HEK293 (cell line): ENCODE data around the gene LRIG3.

ENCODE experiments used
- CTCF ChIA-PET: fragments of 350-600 bp; formaldehyde crosslinking; extraction: SDS; loops from one replicate; lab custom pipeline; 2021; ENCODE audit warnings: antibody characterized with exemption; lab: Yijun Ruan, JAX
- POLR2A ChIA-PET: fragments of 300-600 bp; formaldehyde crosslinking; extraction: SDS; loops from one replicate; lab custom pipeline; 2020; ENCODE audit warnings: antibody characterized with exemption, inconsistent platforms; lab: Yijun Ruan, JAX
- H3K27ac ChIP-seq: fragments of 200-500 bp; sonication (Bioruptor generic); 2 replicates; pipeline ENCODE4 v1.5.1; 2014; ENCODE audit warnings: low read depth, low read length, control low read depth, inconsistent platforms; ENCODE audit errors: extremely low read depth
- H3K36me3 ChIP-seq, 2 experiments: fragments of 200-500 bp in 1 of 2; sonication (Bioruptor generic) in 1 of 2; 1 replicate in 1 of 2; 2 replicates in 1 of 2; pipeline ENCODE4 v1.5.1; 2014 to 2017; ENCODE audit warnings: inconsistent platforms in 2 of 2, low read length in 2 of 2; ENCODE audit not compliant: control insufficient read depth in 2 of 2, insufficient read depth in 1 of 2
- H3K4me1 ChIP-seq: fragments of 200-500 bp; sonication (Bioruptor generic); 2 replicates; pipeline ENCODE4 v1.5.1; 2014; ENCODE audit warnings: mild to moderate bottlenecking, low read length, inconsistent platforms; ENCODE audit not compliant: control insufficient read depth, insufficient read depth
- H3K4me3 ChIP-seq: 2 replicates; pipeline ENCODE4 v1.5.1; 2011; ENCODE audit warnings: low read depth, mild to moderate bottlenecking, control low read depth, low read length, moderate library complexity
- H3K9me3 ChIP-seq: fragments of 200-500 bp; sonication (Bioruptor generic); 2 replicates; pipeline ENCODE4 v1.5.1; 2014; ENCODE audit warnings: low read depth, low read length, inconsistent platforms; ENCODE audit not compliant: control insufficient read depth, insufficient read depth
- HOXA7 ChIP-seq: sonication (generic); formaldehyde crosslinking; IDR thresholded peaks from 2 replicates; pipeline ENCODE4 v1.8.1; 2022; ENCODE audit warnings: missing genetic modification reagents, borderline replicate concordance
- HOXC10 ChIP-seq: sonication (generic); formaldehyde crosslinking; IDR thresholded peaks from 2 replicates; pipeline ENCODE4 v1.8.1; 2023; ENCODE audit warnings: mild to moderate bottlenecking, missing genetic modification reagents
- PATZ1 ChIP-seq: fragments of 450-650 bp; formaldehyde crosslinking; IDR thresholded peaks from 2 replicates; pipeline ENCODE4 v1.5.1; 2016; ENCODE audit warnings: missing biosample characterization, missing genetic modification characterization
- PRDM6 ChIP-seq: fragments of 450-650 bp; formaldehyde crosslinking; IDR thresholded peaks from 2 replicates; pipeline ENCODE4 v1.5.1; 2017; ENCODE audit warnings: missing biosample characterization, missing genetic modification characterization
- REST ChIP-seq: fragments of 450-650 bp; formaldehyde crosslinking; IDR thresholded peaks from 2 replicates; pipeline ENCODE4 v1.5.1; 2016; ENCODE audit warnings: missing biosample characterization, missing genetic modification characterization
- SCRT2 ChIP-seq: fragments of 450-650 bp; formaldehyde crosslinking; IDR thresholded peaks from 2 replicates; pipeline ENCODE4 v1.5.1; 2016; ENCODE audit warnings: missing biosample characterization, missing genetic modification characterization
- ZBTB44 ChIP-seq: fragments of 450-650 bp; IDR thresholded peaks from 2 replicates; pipeline ENCODE4 v1.5.1; 2018; ENCODE audit warnings: missing biosample characterization, mild to moderate bottlenecking, missing genetic modification characterization
- ZNF112 ChIP-seq: fragments of 450-650 bp; formaldehyde crosslinking; IDR thresholded peaks from 2 replicates; pipeline ENCODE4 v1.5.0; 2017; ENCODE audit warnings: missing biosample characterization, missing genetic modification characterization
- ZNF324 ChIP-seq: fragments of 450-650 bp; formaldehyde crosslinking; IDR thresholded peaks from 2 replicates; pipeline ENCODE4 v1.5.1; 2016; ENCODE audit warnings: missing biosample characterization, missing genetic modification characterization
- ZNF398 ChIP-seq: fragments of 450-650 bp; formaldehyde crosslinking; IDR thresholded peaks from 2 replicates; pipeline ENCODE4 v1.5.1; 2017; ENCODE audit warnings: missing biosample characterization, missing genetic modification characterization
- ZNF518A ChIP-seq: fragments of 450-650 bp; formaldehyde crosslinking; conservative IDR thresholded peaks from 2 replicates; pipeline ENCODE4 v1.5.1; 2016; ENCODE audit warnings: low read depth, missing biosample characterization, missing genetic modification characterization
- ZNF654 ChIP-seq: fragments of 450-650 bp; formaldehyde crosslinking; IDR thresholded peaks from 2 replicates; pipeline ENCODE4 v1.5.1; 2016; ENCODE audit warnings: low read depth, missing biosample characterization, missing genetic modification characterization
- ZNF692 ChIP-seq: fragments of 450-650 bp; formaldehyde crosslinking; IDR thresholded peaks from 2 replicates; pipeline ENCODE4 v1.5.1; 2016; ENCODE audit warnings: missing biosample characterization, missing genetic modification characterization
- ZNF76 ChIP-seq: fragments of 450-650 bp; formaldehyde crosslinking; IDR thresholded peaks from 2 replicates; pipeline ENCODE4; 2016; ENCODE audit warnings: low read depth, missing biosample characterization, missing genetic modification characterization, borderline replicate concordance
- ZXDB ChIP-seq: fragments of 450-650 bp; formaldehyde crosslinking; IDR thresholded peaks from 2 replicates; pipeline ENCODE4 v1.5.1; 2016; ENCODE audit warnings: missing biosample characterization, missing genetic modification characterization

The LRIG3 gene

GRCh38 chr12:58896278-58896677 lies 24.0 kb downstream of the LRIG3 start:
- Histone ChIP-seq H3K27ac (no peak overlapping the region), H3K9me3 (no peaks in the 10 kb centered on the region), H3K36me3 (no peaks in the 10 kb centered on the region; a peak in 1 of 3 replicates), H3K4me1 (peaks cover 27% of the 10 kb centered on the region), H3K4me3 (no peak overlapping the region)
- ChIA-PET POLR2A (no interaction called here), CTCF (interaction anchor here (0.6 to 0.7 kb wide), 3 partner anchors 193 to 1694 kb away, joined by 3 to 4 read pairs (median 3); no protein-coding TSS in a partner anchor)
- no peak for TF ChIP-seq ZNF692 (tag by site-specific recombination)
- no peak for TF ChIP-seq HOXA7 (CRISPR knock-in tag)
- TF ChIP-seq PATZ1, result no peak
- TF ChIP-seq PRDM6 (tag by site-specific recombination), result 0 out of 2 replicates have a peak, but pooled peaks have one; percentile 24
- 0 out of 2 replicates have a peak, but pooled peaks have one; percentile 26 for TF ChIP-seq ZBTB44 (tag by site-specific recombination)
- no peak for TF ChIP-seq ZNF654 (tag by site-specific recombination)
- TF ChIP-seq ZNF398 (tag by site-specific recombination), result no peak
- TF ChIP-seq HOXC10 (CRISPR knock-in tag), result no peak
- no peak for TF ChIP-seq ZXDB (tag by site-specific recombination)
- no peak for TF ChIP-seq ZNF324
- no peak for TF ChIP-seq ZNF112 (tag by site-specific recombination)

- H3K4me1 ChIP-seq, result peaks cover 27% of the 10 kb centered on the region
- peaks cover under 1 to 6% of the 10 kb centered on the region in 2 experiments for H3K36me3 ChIP-seq
- POLR2A ChIA-PET, result no interaction called here
- H3K9me3 ChIP-seq, result no peaks in the 10 kb centered on the region
- no peak overlapping the region for H3K4me3 ChIP-seq
- TF ChIP-seq ZNF518A (tag by site-specific recombination) (no peak), SCRT2 (tag by site-specific recombination) (peak; percentile 27; the same call in 1 of the 2 replicates), REST (tag by site-specific recombination) (peak; percentile 94), ZNF76 (tag by site-specific recombination) (no peak)
- TF ChIP-seq, all 188 proteins: peak for 2
- H3K27ac ChIP-seq, result no peak overlapping the region
- CTCF ChIA-PET, result no interaction called here
These were observed 25.3 kb downstream of the LRIG3 start for GRCh38 chr12:58895053-58895452.
